Testis (tissue), 3 donors: ENCODE results near the gene ST3GAL5. TPM values are rescaled to one million over a fixed set of nuclear protein-coding genes. Genes with fewer than 3 reads are reported as not detected.

Experiments
- DNase-seq: peaks from one replicate; pipeline ENCODE4 v3.0.0-alpha.2; 2019
- H3K27ac ChIP-seq, 2 donors: fragments of 200-600 bp; sonication (generic); one replicate each; pipeline ENCODE4 v1.5.1; 2019
- H3K27me3 ChIP-seq: fragments of 200-600 bp; sonication (generic); one replicate; pipeline ENCODE4 v1.5.1; 2019
- H3K36me3 ChIP-seq: fragments of 200-600 bp; sonication (generic); one replicate; pipeline ENCODE4 v1.5.1; 2017; ENCODE audit warnings: low read depth; ENCODE audit errors: missing control alignments
- H3K4me1 ChIP-seq: fragments of 200-600 bp; sonication (generic); one replicate; pipeline ENCODE4 v1.5.1; 2019
- H3K4me3 ChIP-seq, 2 donors: fragments of 200-600 bp; sonication (generic); one replicate each; pipeline ENCODE4 v1.5.1; 2017 to 2019
- H3K9me3 ChIP-seq: fragments of 200-600 bp; sonication (generic); one replicate; pipeline ENCODE4 v1.5.1; 2017
- POLR2A ChIP-seq: fragments of 450-650 bp; IDR thresholded peaks from one replicate; pipeline ENCODE4 v1.6.1; 2017; ENCODE audit warnings: antibody characterized with exemption, mild to moderate bottlenecking, moderate library complexity
- WGBS, 2 donors: methylation state at CpG; one replicate each; pipeline ENCODE4 v1.1.5; 2018; 5-methylcytosine and 5-hydroxymethylcytosine counted together
- intact Hi-C: fragments of 100-400 bp; cut with DNase I; formaldehyde crosslinking; loops from one replicate; pipeline ENCODE4 v1.15.1; 2023; ENCODE audit warnings: low total_unique reads
- polyA plus RNA-seq: library from polyadenylated mRNA; stranded (reverse); fragments of 350-450 nt; fragmentation: Illumina TruSeq; extraction: RNeasy Lipid Tissue Mini Kit (QIAGEN cat#74804); gene quantifications from one replicate; pipeline ENCODE4 v1.2.3, GENCODE V29; 2014; ENCODE audit warnings: low read depth, low replicate concordance; ENCODE audit not compliant: insufficient read depth
- total RNA-seq, 2 donors: library from RNA; depleted of rRNA; stranded (reverse); fragments of >200 nt; gene quantifications; one replicate each; pipeline ENCODE4 v1.2.3, GENCODE V29; 2016
- TF ChIP-seq, protein P1 (sequence below), 3 experiments: fragments of 450-650 bp in 2 of 3; fragments of 200-600 bp in 1 of 3; sonication (generic) in 1 of 3; IDR thresholded peaks; one replicate each; pipeline ENCODE4 v1.5.1; 2016 to 2019; ENCODE audit warnings: antibody characterized with exemption in 3 of 3, mild to moderate bottlenecking in 2 of 3, moderate library complexity in 1 of 3

The ST3GAL5 gene
- total and polyA plus RNA-seq, 3 donors from 2014 or later = 38.3 to 60.0 (median 48.2) TPM

DNA sequence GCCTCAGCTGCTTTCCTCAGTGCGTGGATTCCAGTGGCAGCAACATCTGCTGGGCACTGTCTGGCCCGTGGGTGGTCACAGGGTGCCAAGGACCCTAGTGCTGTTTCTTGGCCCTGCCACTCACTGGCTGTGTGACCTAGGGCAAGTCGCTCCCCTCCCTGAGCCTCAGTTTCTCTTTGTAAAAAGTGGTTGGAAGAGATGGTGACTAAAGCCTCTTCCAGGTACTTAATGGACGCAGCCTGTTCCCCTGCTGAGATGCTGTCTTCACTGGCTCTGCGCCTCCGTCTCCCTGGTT lies 92.8 kb downstream of the ST3GAL5 start:
- Histone ChIP-seq H3K27ac (peak overlapping the region in 1 of 2 donors; percentile 53), H3K27me3 (no peaks in the 10 kb centered on the region), H3K9me3 (no peaks in the 10 kb centered on the region), H3K36me3 (no peaks in the 10 kb centered on the region), H3K4me1 (peaks cover 46% of the 10 kb centered on the region), H3K4me3 (no peak overlapping the region)
- WGBS, 2 donors = 68 to 70% methylated on average over 6 of the region's 6 CpGs
- intact Hi-C loops = no loop called here
- DNase-seq = no peak
- TF ChIP-seq POLR2A = no peak
- TF ChIP-seq, protein P1, sequence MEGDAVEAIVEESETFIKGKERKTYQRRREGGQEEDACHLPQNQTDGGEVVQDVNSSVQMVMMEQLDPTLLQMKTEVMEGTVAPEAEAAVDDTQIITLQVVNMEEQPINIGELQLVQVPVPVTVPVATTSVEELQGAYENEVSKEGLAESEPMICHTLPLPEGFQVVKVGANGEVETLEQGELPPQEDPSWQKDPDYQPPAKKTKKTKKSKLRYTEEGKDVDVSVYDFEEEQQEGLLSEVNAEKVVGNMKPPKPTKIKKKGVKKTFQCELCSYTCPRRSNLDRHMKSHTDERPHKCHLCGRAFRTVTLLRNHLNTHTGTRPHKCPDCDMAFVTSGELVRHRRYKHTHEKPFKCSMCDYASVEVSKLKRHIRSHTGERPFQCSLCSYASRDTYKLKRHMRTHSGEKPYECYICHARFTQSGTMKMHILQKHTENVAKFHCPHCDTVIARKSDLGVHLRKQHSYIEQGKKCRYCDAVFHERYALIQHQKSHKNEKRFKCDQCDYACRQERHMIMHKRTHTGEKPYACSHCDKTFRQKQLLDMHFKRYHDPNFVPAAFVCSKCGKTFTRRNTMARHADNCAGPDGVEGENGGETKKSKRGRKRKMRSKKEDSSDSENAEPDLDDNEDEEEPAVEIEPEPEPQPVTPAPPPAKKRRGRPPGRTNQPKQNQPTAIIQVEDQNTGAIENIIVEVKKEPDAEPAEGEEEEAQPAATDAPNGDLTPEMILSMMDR (IDR thresholded peaks at IDR 0.05) = no peak

DNA sequence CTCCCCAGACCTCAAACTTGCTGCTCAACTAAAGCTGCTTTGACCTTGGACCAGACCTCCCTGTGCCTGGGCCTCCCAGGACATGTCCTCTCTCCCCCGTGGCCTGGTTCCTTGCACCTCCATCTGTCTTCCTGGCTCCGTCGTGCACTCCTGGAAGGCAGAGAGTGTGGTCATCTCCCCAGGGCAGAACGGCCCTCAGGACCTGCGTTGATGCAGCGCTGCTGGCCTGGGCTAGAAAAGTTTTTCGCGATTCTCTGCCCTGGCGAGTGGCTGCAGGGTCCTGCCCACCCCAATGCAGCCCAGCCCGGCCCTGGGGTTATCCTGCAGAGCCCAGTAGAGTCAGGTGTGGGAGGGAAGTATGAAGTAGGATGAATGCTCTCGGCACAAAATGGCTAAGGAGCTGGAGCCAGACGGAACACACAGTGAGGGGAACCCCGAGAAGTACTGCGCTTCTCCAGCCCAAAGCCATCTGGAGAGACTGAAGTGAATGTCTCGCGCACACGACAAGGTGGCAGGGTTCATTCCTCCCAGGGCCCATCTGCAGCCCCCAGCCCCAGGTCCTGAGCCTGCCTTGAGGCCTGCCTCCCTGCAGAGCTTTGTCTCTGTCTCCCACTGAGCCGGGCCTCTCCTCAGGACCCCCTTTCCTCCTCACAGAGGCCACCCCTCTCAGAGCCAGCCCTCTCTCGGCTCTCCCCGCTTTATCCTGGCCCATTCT lies 93.3 kb downstream of the ST3GAL5 start:
- intact Hi-C loops = no loop called here
- Histone ChIP-seq H3K4me3 (no peak overlapping the region), H3K36me3 (no peaks in the 10 kb centered on the region), H3K4me1 (peaks cover 46% of the 10 kb centered on the region), H3K27ac (peak overlapping the region in 1 of 2 donors; percentile 53), H3K27me3 (no peaks in the 10 kb centered on the region), H3K9me3 (no peaks in the 10 kb centered on the region)
- DNase-seq = peak; percentile 46
- TF ChIP-seq, protein P1 (IDR thresholded peaks at IDR 0.05) = no peak
- TF ChIP-seq POLR2A = no peak
- 44 to 46% methylated on average over 19 to 20 of the region's 20 CpGs for WGBS, 2 donors

DNA sequence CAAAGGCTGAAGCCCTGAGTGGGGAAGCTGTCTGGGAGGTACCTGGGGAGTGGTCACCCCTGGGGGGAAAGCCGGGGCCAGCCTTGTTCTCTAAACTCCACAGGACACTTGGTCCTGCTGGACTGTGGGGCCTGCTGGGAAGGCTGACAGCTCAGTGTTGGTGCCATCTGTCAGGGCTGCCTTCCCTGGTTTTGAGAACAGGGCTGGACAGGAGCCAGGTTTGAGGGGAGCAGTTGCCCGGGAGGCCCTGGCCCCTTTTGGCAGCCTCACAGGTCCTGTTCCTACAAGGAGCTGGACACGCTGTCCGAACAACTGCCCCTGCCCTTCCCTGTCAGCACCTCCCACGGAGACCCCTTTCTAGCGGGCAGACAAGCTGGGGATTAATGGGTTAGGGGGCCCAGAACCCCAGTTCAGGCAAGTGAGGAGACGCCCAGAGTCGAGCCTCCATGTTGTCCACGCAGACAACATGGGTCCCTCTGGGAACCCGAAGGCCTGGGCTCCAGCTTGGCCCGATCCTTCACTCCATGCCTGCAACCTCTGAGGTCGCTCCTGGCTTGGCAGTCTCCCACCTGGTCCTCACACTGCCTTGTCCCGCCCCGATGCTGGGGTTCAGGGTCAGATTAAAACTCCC lies 94.2 kb downstream of the ST3GAL5 start:
- 49 to 59% methylated on average over 7 to 14 of the region's 14 CpGs for WGBS, 2 donors
- no peak for DNase-seq
- H3K4me1 ChIP-seq = peaks cover 46% of the 10 kb centered on the region
- intact Hi-C loops = loop anchor here (5.0 kb wide), 1 partner anchor 57 kb away; no protein-coding TSS in a partner anchor
- H3K27me3 ChIP-seq = no peaks in the 10 kb centered on the region
- no peaks in the 10 kb centered on the region for H3K9me3 ChIP-seq
- H3K27ac ChIP-seq = peak overlapping the region in 1 of 2 donors; percentile 53
- H3K36me3 ChIP-seq = no peaks in the 10 kb centered on the region
- H3K4me3 ChIP-seq = no peak overlapping the region
- TF ChIP-seq, protein P1 (IDR thresholded peaks at IDR 0.05) = no peak
- TF ChIP-seq POLR2A = no peak

DNA sequence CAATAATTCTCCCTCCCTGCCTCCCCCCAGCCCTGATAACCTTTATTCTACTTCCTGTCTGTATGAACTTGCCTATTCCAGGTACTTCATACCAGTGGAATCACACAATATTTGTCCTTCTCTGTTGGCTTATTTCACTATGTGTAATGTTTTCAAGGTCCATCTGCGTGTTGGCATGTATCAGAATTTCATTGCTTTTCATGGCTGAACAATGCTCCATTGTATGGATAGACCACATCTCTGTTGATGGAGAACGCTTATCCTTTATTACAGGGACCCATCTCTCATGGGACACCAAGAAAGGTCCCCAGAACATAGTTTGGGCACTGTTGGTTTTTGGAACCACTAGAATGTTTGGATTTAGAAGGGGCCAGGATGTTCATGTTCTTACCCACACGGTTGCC lies 94.8 kb downstream of the ST3GAL5 start:
- intact Hi-C loops = loop anchor here (5.0 kb wide), 1 partner anchor 57 kb away; no protein-coding TSS in a partner anchor
- DNase-seq = no peak
- TF ChIP-seq, protein P1 (IDR thresholded peaks at IDR 0.05) = no peak
- no peak for TF ChIP-seq POLR2A
- Histone ChIP-seq H3K4me1 (peaks cover 46% of the 10 kb centered on the region), H3K36me3 (no peaks in the 10 kb centered on the region), H3K27ac (peak overlapping the region in 1 of 2 donors; percentile 53), H3K27me3 (no peaks in the 10 kb centered on the region), H3K9me3 (no peaks in the 10 kb centered on the region), H3K4me3 (no peak overlapping the region)
- 76 to 88% methylated on average over 3 of the region's 3 CpGs for WGBS, 2 donors
